Fibroblast of villous mesenchyme (primary cell): Measurements from ENCODE around the gene PIEZO2. TPM values are rescaled to one million over a fixed set of nuclear protein-coding genes. Genes with fewer than 3 reads are reported as not detected.
A peak's percentile ranks its signal among the peaks of the same experiment; 100 is the strongest.

ENCODE experiments used
- DNase-seq: peaks from one replicate; pipeline ENCODE4 v3.0.0-alpha.2; 2010; ENCODE audit warnings: low read depth
- H3K4me3 ChIP-seq: 2 replicates; pipeline ENCODE4 v1.5.1; 2011; ENCODE audit warnings: low read depth, mild to moderate bottlenecking, low read length
- CTCF ChIP-seq: IDR thresholded peaks from 2 replicates; pipeline ENCODE4 v1.5.1; 2012; ENCODE audit warnings: low read depth, mild to moderate bottlenecking, low read length; ENCODE audit not compliant: insufficient read depth
- total RNA-seq: library from RNA; depleted of rRNA; stranded (reverse); fragments of >200 nt; gene quantifications from 2 replicates; pipeline ENCODE4 v1.2.3, GENCODE V29; 2012

Gene PIEZO2
- total RNA-seq, 1 donor, result 1.7 TPM

- DNase-seq, result no peak
- TF ChIP-seq CTCF, result no peak
These were observed 250.9 kb downstream of the PIEZO2 start for GRCh38 chr18:10898417-10898974.

GRCh38 chr18:10896851-10897250 is 252.5 kb downstream of the PIEZO2 start:
- no peak overlapping the region for H3K4me3 ChIP-seq
- TF ChIP-seq CTCF, result no peak
- no peak for DNase-seq

More at GRCh38 chr18:10898417-10898974, 250.9 kb downstream of the PIEZO2 start:
- no peak overlapping the region for H3K4me3 ChIP-seq

- no peak for TF ChIP-seq CTCF
These were observed 253.4 kb downstream of the PIEZO2 start for GRCh38 chr18:10895976-10896375.

GRCh38 chr18:10894501-10894900 is 254.9 kb downstream of the PIEZO2 start:
- no peak for DNase-seq
- no peak overlapping the region for H3K4me3 ChIP-seq
- TF ChIP-seq CTCF, result no peak

More at GRCh38 chr18:10895976-10896375, 253.4 kb downstream of the PIEZO2 start:
- no peak overlapping the region for H3K4me3 ChIP-seq
- no peak for DNase-seq

GRCh38 chr18:10893761-10894160 is 255.6 kb downstream of the PIEZO2 start:
- no peak for TF ChIP-seq CTCF
- no peak for DNase-seq
- no peak overlapping the region for H3K4me3 ChIP-seq

GRCh38 chr18:10893196-10893595 is 256.2 kb downstream of the PIEZO2 start:
- no peak for DNase-seq
- no peak for TF ChIP-seq CTCF
- no peak overlapping the region for H3K4me3 ChIP-seq

- no peak overlapping the region for H3K4me3 ChIP-seq
- TF ChIP-seq CTCF, result no peak
- DNase-seq, result peak; percentile 33
These were observed 256.6 kb downstream of the PIEZO2 start for GRCh38 chr18:10892786-10893185.
